Caco-2 (cell line): ENCODE measurements around the gene JPH3. TPM values are rescaled to one million over a fixed set of nuclear protein-coding genes. Genes with fewer than 3 reads are reported as not detected.

Experiments
- BruUV-seq: library from RNA; stranded (reverse); fragments of 400-500 nt; replicated peaks from 2 replicates; lab custom pipeline; 2021; lab: Mats Ljungman, UMichigan
- CTCF ChIA-PET: fragments of 300-600 bp; sonication (Branson Sonifier 250); formaldehyde crosslinking; loops from one replicate; lab custom pipeline; 2022; ENCODE audit warnings: antibody characterized with exemption; lab: Charles Lee
- POLR2A ChIA-PET: fragments of 300-600 bp; sonication (Branson Sonifier 250); formaldehyde crosslinking; loops from one replicate; lab custom pipeline; 2022; ENCODE audit warnings: antibody characterized with exemption; lab: Charles Lee
- DNase-seq, 2 experiments: peaks; one replicate each; pipeline versions ENCODE4 v3.0.0 to v3.0.0-alpha.2; 2020 to 2022
- H3K27me3 ChIP-seq: replicated peaks from 2 replicates; pipeline ENCODE4 v1.6.0; 2011; ENCODE audit warnings: low read length; ENCODE audit not compliant: control insufficient read depth, insufficient read depth
- H3K36me3 ChIP-seq: 2 replicates; pipeline ENCODE4 v1.5.1; 2011; ENCODE audit warnings: low read length; ENCODE audit not compliant: control insufficient read depth, insufficient read depth
- H3K4me1 ChIP-seq: fragments of 250-450 bp; sonication (Bioruptor Pico); 2 replicates; pipeline ENCODE4 v1.5.1; 2020; ENCODE audit warnings: mild to moderate bottlenecking
- H3K4me3 ChIP-seq: 2 replicates; pipeline ENCODE4 v1.5.1; 2011; ENCODE audit warnings: low read depth, mild to moderate bottlenecking, control low read depth, low read length
- H3K9me3 ChIP-seq: fragments of 250-450 bp; sonication (Bioruptor Pico); 2 replicates; pipeline ENCODE4 v1.5.1; 2020; ENCODE audit warnings: mild to moderate bottlenecking, moderate library complexity
- H3K27ac Mint-ChIP-seq: one replicate; pipeline ENCODE4 v1.8.0; 2022; ENCODE audit warnings: mixed read lengths; ENCODE audit not compliant: unreplicated experiment
- H3K27me3 Mint-ChIP-seq: one replicate; pipeline ENCODE4 v1.8.0; 2022; ENCODE audit warnings: mixed read lengths; ENCODE audit not compliant: insufficient read depth, unreplicated experiment
- H3K36me3 Mint-ChIP-seq: one replicate; pipeline ENCODE4 v1.8.0; 2022; ENCODE audit warnings: mild to moderate bottlenecking, mixed read lengths; ENCODE audit not compliant: insufficient read depth, unreplicated experiment
- H3K4me1 Mint-ChIP-seq: one replicate; pipeline ENCODE4 v1.8.0; 2022; ENCODE audit warnings: low read depth, mixed read lengths; ENCODE audit not compliant: unreplicated experiment
- H3K4me3 Mint-ChIP-seq: one replicate; pipeline ENCODE4 v1.8.0; 2022; ENCODE audit warnings: mild to moderate bottlenecking, moderate library complexity, mixed read lengths; ENCODE audit not compliant: unreplicated experiment
- H3K9me3 Mint-ChIP-seq: one replicate; pipeline ENCODE4 v1.8.0; 2022; ENCODE audit warnings: mixed read lengths; ENCODE audit not compliant: unreplicated experiment
- CTCF ChIP-seq, 2 experiments: fragments of 200-600 bp in 1 of 2; IDR thresholded peaks; 1 replicate in 1 of 2; 2 replicates in 1 of 2; pipeline versions ENCODE4 v1.5.1 to v1.8.0; 2011 to 2022; ENCODE audit warnings: antibody characterized with exemption in 1 of 2, control low read depth in 1 of 2, inconsistent platforms in 1 of 2, low read depth in 1 of 2, low read length in 1 of 2, mild to moderate bottlenecking in 1 of 2, moderate library complexity in 1 of 2; ENCODE audit not compliant: insufficient read depth in 1 of 2, severe bottlenecking in 1 of 2, unreplicated experiment in 1 of 2
- intact Hi-C: fragments of 100-400 bp; cut with micrococcal nuclease; formaldehyde crosslinking; loops from one replicate; pipeline ENCODE4 v1.10.0; 2022; ENCODE audit not compliant: unreplicated experiment
- total RNA-seq: library from RNA; stranded (reverse); gene quantifications from 2 replicates; pipeline ENCODE4 v1.2.3, GENCODE V29; 2022

JPH3 gene
- total RNA-seq, 1 experiment from 2014 or later = 4.8 TPM

- H3K27me3 Mint-ChIP-seq = peaks cover 11% of the 10 kb centered on the region
- no peak overlapping the region for H3K4me3 Mint-ChIP-seq
- H3K4me1 Mint-ChIP-seq = peaks cover 5% of the 10 kb centered on the region
- no peak overlapping the region for H3K27ac Mint-ChIP-seq
- CTCF ChIA-PET = interaction anchor here (0.6 to 1.3 kb wide), 2 partner anchors 17 to 90 kb away, joined by 3 to 9 read pairs; no protein-coding TSS in a partner anchor
- POLR2A ChIA-PET = no interaction called here
- Histone ChIP-seq H3K4me3 (no peak overlapping the region), H3K4me1 (no peaks in the 10 kb centered on the region), H3K27me3 (no peaks in the 10 kb centered on the region), H3K36me3 (no peaks in the 10 kb centered on the region), H3K9me3 (0 out of 2 replicates have a peak, but pooled peaks cover 3% of the 10 kb centered on the region)
- BruUV-seq = no TSS peak
- DNase-seq = no peak
- no peak for TF ChIP-seq CTCF (IDR thresholded peaks at IDR 0.05; ENCODE audit: insufficient read depth in 1 of 2, low read depth in 1 of 2, low read length in 1 of 2, severe bottlenecking in 1 of 2, unreplicated experiment in 1 of 2)
- H3K9me3 Mint-ChIP-seq = no peaks in the 10 kb centered on the region
- intact Hi-C loops = no loop called here
- H3K36me3 Mint-ChIP-seq = no peaks in the 10 kb centered on the region
Measured at GRCh38 chr16:87652799-87653198, 50.5 kb downstream of the JPH3 start.

GRCh38 chr16:87653234-87653633, 50.9 kb downstream of the JPH3 start:
- Histone ChIP-seq H3K4me3 (no peak overlapping the region), H3K27me3 (no peaks in the 10 kb centered on the region), H3K9me3 (0 out of 2 replicates have a peak, but pooled peaks cover 3% of the 10 kb centered on the region), H3K36me3 (no peaks in the 10 kb centered on the region), H3K4me1 (no peaks in the 10 kb centered on the region)
- Mint-ChIP-seq H3K36me3 (no peaks in the 10 kb centered on the region), H3K27me3 (peaks cover 8% of the 10 kb centered on the region), H3K4me3 (no peak overlapping the region), H3K4me1 (peaks cover under 1% of the 10 kb centered on the region), H3K27ac (no peak overlapping the region), H3K9me3 (no peaks in the 10 kb centered on the region)
- CTCF ChIA-PET = interaction anchor here (0.6 to 1.3 kb wide), 2 partner anchors 18 to 90 kb away, joined by 3 to 9 read pairs; no protein-coding TSS in a partner anchor
- no TSS peak for BruUV-seq
- POLR2A ChIA-PET = no interaction called here
- peak; percentile 59 to 70 for TF ChIP-seq CTCF (IDR thresholded peaks at IDR 0.05; ENCODE audit: insufficient read depth in 1 of 2, low read depth in 1 of 2, low read length in 1 of 2, severe bottlenecking in 1 of 2, unreplicated experiment in 1 of 2)
- intact Hi-C loops = no loop called here
- peak in 1 of 2 experiments; percentile 52 for DNase-seq

GRCh38 chr16:87654826-87655225, 52.5 kb downstream of the JPH3 start:
- Mint-ChIP-seq H3K4me3 (no peak overlapping the region), H3K36me3 (no peaks in the 10 kb centered on the region), H3K4me1 (no peaks in the 10 kb centered on the region), H3K27me3 (peaks cover 9% of the 10 kb centered on the region), H3K27ac (no peak overlapping the region), H3K9me3 (no peaks in the 10 kb centered on the region)
- ChIA-PET POLR2A (no interaction called here), CTCF (no interaction called here)
- H3K36me3 ChIP-seq = no peaks in the 10 kb centered on the region
- no peaks in the 10 kb centered on the region for H3K4me1 ChIP-seq
- 0 out of 2 replicates have a peak, but pooled peaks cover 3% of the 10 kb centered on the region for H3K9me3 ChIP-seq
- no peak overlapping the region for H3K4me3 ChIP-seq
- no peaks in the 10 kb centered on the region for H3K27me3 ChIP-seq
- no peak for TF ChIP-seq CTCF (IDR thresholded peaks at IDR 0.05; ENCODE audit: insufficient read depth in 1 of 2, low read depth in 1 of 2, low read length in 1 of 2, severe bottlenecking in 1 of 2, unreplicated experiment in 1 of 2)
- BruUV-seq = no TSS peak
- DNase-seq = no peak
- intact Hi-C loops = no loop called here
